ENCODE data around the gene MYLK3.

The MYLK3 gene

DNA sequence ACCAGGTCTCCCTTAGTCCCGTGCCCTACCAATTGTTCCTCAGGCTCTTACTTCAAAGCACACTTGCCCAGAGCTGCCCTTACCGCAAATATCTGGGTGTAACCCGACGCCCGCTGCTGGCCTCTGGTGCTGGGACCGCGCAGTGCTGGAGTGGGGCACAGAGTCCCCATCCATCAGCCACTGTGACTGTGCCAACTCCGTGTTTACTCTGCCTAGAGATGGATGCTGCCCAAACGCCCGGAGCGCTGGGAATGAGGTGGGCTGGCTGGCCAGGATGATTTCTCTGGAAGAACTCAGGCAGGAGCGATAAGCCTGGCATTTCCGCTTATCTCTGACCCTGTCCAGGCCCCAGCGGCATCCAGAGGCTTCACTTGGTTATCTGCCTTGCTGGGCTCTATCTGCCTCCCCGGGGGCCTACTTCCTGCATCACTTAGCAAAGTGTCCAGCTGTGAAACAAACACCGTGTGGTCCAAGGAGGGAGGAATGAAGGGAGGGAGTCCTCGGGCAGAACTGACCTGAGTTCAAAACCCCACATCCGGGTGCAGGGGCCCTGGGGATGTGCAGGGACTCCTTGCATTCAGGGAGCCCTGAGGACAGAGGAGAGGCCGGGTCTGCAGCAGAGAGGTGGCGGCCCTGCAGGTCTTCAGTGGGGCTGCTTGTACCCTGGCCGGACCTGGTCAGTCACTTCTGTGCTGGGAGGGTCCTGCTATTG, 9.4 kb upstream of the MYLK3 start:
- no peak for DNase-seq

DNA sequence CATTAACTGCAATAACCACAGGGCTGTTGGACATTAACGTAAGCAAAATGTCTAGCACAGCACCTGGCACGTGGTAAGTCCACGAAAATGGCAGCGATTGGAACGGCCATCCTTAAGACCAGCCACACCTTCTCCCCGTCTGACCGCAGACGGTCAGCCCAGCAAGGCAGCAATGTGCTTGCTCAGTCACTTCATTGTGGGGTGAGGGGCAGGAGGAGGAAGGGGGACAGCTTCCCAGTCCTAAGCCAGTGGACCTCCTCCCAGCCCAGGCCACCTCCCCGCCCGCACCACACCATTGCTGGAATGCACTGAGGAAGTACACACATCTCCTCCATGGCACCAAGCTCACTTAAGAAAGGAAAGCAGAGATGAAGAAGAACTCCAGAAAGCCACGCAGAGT, 8.6 kb upstream of the MYLK3 start:
- no peak for DNase-seq

DNA sequence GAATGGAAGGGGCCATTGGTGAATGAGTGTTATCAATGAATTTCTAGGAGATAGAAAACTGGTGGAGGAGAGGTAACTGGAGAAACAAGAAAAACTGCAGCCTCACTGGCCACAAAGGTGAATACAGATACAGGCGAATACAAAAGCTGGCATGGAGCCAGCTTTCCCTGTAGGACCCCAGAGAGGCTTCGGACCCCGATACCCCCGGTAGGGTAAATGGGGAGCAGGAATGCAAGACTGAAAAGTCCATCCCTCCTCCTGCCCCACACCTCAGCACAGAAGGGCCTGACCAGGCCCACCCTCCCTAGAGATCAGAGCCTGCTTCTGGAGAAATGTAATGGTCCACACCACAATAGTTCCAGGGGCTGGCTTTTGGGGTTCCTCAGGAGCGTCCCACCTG, 4.9 kb upstream of the MYLK3 start:
- no peak for DNase-seq

DNA sequence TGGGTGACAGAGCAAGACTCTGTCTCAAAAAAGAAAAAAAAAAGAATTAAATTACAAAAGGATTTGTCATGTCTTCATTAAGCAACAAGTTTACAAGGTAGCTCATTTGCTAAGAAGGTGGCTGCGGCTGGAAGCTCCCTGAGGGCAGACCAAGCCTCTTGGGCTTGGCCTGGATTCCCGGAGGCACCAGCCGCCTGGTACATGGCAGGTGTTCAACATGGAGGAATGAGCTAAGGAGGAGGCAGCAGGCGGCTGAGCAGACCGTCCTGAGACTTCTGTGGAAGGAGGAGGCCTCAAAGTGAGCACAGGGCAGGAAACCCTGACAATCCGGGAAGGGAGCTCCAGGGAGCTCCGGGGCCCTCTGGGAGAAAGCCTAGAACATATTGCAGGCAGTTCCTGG, 3.2 kb upstream of the MYLK3 start:
- DNase-seq, result no peak

DNA sequence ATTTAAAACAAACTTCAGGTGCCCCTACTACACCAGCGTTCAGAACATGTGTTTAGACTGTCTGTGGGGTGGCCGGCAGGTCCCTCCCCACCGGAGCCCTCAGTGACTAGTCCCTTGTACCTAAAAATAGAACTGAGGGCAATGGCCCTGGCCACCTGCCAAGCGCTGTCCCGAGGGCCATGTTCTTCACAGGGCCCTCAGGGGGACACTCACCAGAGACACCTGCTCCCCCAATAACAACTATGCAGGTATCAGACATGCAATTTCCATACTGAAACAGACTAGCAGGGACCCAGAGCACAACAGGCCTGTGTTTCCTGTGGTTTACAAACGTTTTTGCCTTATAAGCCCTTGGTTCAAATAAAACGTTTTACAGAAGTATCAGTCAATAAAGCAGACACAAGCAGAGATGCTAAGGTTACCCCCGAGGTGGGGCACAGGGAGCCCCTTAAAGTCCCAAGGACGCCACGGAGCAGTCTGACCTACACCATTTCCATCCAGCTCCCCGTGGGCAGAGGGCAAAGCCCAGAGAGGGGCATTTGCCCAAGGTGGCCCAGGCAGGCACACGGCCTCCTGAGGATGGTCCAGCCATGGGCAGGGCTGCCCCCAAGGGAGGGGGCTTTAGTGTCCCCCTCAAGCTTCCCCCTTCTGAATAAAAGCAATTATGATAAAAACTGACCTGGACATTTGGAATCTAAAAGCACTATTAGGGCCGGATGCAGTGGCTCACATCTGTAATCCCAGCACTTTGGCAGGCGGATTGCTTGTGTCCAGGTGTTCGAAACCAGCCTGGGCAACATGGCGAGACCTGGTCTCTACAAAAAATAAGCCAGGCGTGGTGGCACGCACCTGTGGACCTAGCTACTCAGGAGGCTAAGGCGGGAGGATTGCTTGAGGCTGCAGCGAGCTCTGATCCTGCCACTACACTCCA, 896 bp upstream of the MYLK3 start:
- DNase-seq, result no peak

DNA sequence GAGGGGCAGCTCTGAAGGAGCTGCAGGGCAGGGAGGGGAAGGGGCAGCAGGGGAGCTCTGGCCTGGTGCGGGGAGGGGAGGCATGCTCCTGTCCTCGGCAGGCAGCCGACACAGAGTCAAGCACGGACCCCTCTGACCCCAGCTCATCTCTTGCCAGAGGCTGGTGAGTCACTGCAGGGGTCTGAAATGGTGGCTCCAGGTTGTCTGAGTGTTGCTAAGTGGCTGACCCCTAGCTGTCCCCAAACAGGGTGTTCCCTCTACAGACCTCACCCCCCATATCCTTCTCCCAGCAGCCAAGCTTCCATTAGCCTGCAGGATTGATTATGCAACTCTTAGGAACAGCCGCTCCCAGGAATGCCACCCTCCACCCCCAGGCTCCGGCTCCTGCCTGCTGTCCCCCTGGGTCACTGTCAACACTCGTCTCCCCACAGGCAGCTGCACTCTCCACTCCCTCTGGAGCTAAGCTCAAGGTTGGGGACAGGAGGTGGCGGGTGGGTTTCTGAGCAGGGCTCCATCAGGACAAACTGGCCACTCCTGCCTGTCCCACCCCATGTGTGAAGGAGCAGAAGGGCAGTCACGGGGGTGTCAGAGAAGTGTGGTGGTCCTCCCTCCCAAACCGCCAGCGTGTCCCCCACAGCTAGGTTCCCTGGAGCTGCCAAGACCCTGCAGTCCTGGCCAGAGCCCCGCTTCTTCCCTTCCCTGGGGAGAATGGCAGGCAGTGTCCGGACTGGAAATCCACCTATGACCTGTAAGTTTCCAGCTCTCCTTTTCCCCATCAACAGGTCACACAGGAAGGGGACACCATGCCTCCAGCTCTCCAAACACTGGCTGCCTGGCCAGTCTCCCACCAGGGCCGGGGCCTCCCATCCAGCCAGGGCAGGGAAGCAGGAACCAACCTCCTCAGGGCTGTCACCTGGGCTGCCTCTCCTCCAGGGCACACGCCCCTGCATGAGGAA, 1.0 kb downstream of the MYLK3 start:
- DNase-seq, result no peak

DNA sequence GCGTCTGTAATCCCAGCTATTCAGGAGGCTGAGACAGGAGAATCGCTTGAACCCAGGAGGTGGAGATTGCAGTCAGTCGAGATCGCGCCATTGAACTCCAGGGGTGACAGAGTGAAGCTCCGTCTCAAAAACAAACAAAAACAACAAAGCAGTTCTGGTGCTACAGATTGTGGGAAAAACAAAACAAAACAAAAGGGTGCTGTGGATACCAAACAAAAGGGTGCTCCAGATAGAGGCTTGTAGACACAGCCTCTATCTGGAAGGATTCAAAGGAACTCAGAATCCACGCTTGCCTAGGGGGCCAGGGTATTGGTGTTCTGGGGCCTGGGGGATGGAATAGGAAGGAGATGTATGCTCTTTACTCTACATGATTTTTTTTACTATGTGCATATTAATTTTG, 2.5 kb downstream of the MYLK3 start:
- DNase-seq, result no peak

DNA sequence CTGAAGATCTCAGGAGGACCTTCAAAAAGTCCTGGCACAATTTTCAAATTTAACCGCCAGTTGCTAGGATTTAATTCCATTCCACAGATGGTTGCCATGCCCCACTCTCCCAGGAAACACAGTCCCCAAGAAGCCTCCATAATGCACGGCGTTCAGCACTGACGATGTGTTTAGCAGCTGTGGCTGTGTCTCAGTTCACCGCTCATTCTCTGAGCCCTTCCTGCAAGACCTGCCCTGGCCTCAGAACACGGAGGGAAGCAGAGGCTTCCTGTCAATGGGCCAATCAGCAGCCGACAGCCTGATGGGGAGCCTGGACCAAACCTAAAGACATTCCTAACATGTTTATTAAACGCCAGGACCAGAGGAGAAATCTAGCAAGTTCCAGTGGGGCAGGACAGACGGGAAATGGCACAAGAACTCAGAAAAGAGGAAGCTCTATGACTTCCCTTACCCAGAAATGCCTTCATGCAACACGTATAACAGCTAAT, 4.9 kb downstream of the MYLK3 start:
- no peak for DNase-seq

DNA sequence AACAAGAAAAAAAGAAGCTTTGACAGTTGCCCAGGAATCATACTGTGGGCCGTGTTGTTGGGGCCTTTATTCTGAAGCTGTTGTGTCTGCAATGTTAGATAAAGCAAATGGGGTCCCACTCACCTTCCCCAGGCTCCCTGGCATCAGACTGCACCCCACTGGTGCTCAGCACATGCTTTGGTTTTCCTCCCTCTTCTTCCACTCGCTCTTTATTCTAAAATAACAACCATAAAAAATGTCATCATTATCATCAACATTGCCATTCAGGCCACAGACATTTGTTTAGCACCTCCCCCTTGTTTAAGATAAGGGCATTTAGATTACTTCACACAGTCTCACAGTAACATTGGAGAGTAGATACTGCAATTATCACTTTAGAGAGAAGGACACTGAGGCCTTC, 8.2 kb downstream of the MYLK3 start:
- no peak for DNase-seq

DNA sequence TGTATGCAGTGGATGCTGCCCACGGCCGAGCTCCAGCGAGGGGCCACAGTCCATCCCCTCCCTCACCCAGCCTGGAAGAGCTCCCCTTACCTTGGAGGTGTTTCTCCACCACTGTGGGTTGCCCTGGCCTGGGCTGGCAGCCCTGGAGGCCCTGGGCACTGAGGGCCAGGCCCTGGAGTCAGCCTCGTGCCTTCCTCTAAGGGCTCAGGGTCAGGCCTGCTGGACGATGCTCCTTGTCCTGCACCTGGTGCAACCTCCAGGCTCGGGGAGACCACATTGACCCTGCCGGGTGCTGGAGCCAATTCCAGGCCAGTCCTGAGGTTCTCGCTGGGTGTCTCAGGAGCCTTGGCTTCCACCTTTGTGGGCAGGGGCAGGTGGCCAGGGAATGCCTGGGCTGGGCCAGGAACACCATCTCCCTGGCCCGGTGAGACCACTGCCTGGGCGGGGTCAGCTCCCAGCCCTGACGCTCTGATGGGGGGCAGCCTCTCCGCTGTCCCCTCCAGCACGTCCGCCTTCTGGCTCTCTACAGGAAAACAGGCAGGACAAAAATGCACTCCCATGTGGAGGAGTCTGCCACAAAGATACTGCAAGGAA, 10.4 kb downstream of the MYLK3 start:
- no peak for DNase-seq

DNA sequence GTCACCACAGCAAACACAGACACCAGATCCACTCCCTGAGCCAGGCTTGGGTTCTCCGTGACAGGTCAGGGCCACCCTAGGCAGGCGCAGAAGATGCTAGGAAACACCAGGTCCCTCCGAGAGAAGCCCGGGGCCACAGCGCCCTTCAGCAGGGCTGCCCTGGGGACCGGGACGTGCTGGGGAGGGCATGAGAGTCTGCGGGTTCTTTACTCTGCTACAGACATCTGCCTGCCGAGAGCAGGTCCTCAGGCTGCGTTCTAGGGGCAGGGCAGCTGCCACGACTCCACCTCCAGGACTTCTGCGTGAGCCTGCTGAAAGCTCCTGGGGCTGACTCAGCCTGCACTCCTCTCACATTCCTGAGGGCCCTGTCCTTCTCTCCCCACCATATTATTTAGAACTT, 11.4 kb downstream of the MYLK3 start:
- no peak for DNase-seq

DNA sequence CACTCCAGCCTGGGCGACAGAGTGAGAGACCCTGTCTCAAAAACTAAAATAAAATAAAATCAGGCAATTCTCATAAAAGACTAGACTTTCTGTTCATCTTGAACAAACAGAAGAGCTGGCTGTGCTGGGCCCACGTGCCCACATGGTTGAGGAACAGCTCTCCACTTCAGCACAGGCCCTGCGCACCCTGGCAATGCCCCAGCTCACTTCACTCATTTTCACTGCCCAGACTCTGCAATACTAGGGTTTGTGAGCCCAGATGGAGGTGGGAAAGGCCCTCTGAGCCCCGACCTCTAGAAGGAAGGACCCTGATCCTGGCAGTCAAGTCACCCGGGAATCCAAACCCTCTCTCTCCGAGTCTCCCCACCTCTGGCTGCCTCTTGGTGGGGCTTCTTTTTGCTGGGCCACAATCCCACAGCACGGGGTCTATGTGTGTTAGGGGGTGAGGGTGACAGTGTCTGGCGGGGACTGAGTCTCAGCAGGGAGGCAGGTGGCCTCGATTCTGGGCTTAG, 14.8 kb downstream of the MYLK3 start:
- no peak for DNase-seq

DNA sequence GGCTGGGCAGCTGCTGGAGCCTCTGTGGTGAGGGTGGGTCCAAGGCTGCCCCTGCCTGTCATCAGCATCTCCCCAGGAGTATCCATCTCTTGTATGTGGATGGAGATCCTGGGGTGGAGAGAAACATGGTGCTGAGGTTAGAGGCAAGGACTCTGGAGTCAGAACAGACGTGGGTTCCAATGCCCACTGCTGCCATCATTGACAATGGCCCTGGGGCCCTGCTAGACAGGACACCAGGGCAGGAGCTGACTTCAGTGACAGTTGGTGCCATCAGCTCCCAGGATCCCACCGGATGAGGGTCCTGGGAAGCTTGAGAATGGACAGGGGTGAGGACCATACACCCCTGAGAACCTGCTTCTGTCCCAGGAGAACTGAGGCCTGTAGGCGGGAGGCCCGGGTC, 15.6 kb downstream of the MYLK3 start:
- no peak for DNase-seq

DNA sequence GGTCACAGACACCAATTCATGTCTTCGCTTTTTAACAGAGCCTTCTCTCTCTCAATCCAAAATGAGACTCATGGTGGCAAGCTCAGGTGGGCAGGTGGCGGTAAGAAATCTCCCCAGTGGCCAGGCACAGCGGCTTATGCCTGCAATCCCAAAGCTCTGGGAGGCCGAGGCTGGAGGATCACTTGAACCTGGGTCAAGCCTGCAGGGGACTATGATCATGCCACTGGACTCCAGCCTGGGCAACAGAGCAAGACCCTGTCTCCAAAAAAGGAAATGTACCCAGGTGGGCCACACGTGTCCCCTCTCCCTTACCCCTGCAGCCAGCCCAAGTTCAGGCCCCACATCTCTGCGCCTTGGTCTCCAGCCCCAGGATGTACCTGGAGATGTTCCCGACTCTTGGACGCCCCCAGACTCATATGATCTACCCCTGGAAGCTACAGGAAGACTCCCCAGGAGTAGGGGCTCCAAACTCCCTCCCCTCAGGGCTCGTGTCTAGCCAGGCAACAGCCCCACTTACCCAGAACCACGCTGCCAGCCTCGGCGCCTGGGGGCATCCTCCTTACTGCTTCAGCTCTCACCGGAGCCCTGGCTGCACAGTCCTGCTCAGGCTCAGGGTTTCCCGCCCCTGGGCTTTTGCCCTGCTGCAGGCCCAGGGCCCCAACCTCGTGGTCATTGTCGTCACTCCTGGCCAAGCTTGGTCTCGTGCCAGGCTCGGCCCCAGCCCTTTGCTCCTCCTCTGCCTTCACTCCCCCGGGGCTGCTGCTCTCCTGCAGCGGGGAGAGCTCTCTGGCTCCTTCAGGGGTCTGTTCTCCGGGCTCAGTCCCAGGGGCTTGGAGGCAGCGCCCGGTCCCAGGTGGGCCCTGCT, 16.2 kb downstream of the MYLK3 start:
- no peak for DNase-seq

DNA sequence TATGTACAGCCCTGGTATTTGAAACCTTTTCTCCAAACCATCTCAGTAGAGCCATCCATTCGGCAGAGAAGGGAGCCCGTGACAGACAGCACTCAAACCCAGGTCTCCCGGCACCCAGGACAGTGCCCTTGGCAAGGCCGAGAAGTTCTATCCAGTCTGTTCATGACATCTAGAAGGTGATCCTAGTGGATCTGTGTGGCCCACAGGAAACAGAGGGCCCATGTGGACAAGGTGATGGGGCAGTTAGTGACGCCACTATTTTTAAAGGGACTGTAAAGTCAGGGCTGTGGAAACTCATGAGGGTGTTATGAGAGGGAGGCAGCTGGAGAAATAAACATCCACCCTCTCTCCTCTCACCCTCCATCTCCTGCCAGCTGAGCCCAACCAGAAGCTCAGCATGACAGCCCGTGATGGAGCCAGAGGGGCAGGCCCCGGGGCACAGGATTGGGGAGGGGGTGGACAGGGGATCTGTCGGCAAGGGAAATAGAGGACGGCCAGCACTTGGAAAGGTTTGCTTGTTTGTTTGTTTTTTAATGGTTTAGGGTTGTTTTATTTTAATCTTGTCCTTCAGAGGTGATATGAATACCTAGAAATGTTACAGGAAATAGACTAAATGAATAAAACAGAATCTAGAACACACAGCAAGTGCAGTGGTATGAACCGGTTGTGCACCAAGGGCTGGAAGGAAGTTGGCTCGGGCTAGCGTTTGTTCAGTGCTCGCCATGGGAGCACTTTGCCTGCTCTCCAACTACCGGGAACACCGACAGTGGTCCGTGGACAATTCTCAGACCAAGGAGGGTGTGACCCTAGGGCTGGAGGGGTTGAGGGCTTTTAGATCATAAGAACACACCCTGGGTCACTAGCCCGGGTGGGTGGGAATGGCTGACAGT, 17.1 kb downstream of the MYLK3 start:
- DNase-seq, result no peak

DNA sequence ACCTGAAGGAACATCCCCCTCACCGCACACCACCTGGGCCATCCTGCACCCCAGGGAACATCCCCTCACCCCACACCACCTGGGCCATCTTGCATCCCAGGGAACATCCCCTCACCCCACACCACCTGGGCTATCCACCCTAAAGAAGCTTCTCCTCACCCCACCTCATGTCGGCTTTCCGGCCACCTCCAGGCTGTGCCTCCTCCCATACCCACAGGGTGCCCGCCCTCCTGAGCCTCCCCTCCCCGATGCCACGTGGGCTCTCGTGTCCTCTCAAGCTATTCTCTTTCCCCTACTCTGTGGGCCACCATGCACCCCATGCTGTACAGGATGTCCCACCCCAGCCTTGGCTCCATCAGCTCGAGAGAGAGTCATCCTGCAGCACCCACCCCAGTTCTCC, 18.0 kb downstream of the MYLK3 start:
- no peak for DNase-seq

DNA sequence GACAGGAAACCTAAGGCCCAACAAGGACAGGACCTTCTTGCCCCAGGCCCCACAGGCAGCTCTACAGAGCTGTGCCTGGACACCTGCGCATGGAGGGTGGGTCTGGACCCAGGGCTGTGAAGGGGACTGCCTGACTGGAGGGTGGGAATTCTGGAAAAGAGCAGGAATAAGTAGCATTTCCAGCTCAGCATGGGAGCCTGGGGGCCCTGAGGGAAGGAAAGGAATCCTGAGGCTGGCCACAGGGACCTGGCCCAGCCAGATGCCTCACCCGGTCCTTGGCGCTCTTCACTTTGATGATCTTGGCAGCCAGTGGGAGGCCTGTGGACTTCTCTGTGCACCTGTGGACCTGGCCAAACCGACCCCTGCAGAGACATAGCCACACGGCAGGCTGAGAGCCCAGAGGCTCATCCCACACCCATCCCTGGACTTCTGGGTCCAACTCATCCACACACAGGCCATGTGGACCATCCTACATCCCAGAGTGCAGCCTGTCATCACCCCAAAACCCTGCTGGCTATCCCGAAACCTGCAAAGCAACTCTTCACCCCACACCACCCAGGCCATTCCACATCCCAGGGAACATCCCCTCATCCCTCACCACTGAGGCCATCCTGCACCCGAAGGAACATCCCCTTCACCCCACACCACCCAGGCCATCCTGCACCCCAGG, 18.7 kb downstream of the MYLK3 start:
- DNase-seq, result no peak

DNA sequence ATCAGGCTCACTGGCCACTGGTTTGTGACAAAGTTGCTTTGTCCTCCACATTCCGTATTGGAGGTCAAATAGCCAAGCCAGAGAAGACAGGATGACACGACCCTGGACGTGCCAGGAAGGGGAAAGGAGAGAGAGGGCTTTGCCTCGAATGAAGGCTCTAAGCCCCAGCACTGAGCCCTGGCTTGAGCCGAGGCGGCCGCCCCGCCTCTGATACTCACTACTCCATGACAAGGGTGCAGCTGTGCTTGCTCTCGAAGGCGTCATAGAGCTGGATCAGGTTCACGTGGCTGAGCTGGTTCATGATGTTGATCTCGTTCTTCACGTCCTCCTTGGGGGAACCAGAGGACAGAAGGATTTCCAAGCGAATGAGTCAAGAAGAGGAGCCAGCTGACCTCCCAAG, 19.3 kb downstream of the MYLK3 start:
- no peak for DNase-seq

DNA sequence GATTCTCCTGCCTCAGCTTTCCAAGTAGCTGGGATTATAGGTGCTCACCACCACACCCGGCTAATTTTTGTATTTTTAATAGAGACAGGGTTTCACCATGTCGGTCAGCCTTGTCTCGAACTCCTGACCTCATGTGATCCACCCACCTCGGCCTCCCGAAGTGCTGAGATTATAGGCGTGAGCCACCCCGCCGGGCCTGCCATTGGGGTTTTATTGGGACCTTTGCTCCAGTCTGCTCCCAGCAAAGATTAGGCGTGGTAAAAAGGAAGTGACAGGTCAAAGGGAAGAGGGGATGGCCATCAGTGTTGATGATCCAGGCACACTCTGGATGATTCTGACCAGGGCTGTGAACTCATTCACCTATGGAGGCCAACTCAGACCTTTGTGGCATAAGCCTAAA, 20.5 kb downstream of the MYLK3 start:
- DNase-seq, result no peak

DNA sequence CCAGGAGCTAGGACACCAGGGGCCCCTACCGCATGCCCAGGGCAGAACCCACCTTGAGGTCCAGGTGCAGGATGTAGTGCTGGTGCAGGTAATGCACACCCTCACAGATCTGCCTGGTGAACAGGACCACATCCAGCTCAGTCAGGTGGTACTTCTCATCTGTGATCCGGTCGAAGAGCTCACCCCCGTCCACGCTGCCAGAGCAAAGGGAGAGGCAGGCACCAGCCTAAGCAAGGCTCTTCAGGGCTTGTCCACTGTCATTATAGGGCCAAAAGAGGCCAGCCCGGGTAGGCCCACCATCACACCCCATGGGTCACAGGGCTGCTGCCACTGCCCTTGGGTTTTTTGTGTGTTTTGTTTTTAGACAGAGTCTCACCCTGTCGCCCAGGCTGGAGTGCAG, 21.0 kb downstream of the MYLK3 start:
- no peak for DNase-seq

Data from stimulated activated CD8-positive, alpha-beta memory T cell treated with anti-CD3 and anti-CD28 coated beads, Interleukin-4, amount 100 ng/mL, for 48 hours (primary cell).